GM12874 (cell line): ENCODE measurements around the gene SLC29A4.

ENCODE experiments used
- TF ChIP-seq, protein P1 (sequence below): IDR thresholded peaks from 2 replicates; pipeline ENCODE4 v1.5.1; 2011; ENCODE audit warnings: low read depth, mild to moderate bottlenecking, control low read depth, low read length, moderate library complexity; ENCODE audit not compliant: insufficient read depth

Gene SLC29A4

DNA sequence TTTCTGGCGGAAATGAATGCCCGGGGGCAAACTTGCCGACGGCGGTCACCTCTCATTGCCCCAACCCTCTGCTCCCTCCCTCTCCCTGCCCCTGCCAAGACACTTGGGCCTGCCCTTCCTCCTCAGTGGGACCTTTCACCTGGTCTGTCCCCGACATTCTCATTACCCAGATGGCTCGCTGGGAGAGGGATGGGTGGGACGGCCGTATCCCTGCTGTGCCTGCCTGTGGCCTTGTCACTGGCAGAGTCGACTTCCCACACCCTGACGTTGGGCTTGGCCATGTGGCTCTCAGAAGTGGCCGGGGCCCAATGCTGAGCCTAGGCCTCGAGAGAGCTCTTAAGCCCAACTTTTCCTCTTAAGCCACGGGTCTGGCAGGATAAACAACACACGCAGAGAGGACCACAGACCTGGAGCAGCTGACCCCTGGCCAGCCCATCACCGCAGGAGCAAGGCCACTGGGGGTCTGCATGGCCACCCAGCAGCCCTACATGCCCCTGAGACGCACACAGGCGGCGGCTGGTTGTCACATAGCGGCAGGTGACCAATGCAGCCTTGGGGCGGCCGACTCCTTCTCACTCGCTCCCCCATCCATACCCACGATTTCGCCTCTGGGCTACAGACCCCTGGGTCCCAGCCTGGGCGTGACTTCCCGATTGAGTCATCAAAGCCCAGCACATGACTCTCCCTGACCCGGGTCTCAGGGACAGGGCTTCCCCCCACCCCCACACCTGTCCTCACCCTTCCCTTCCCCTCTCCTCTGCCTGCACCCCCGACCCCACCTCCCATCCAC is 40.1 kb downstream of the SLC29A4 start:
- TF ChIP-seq, protein P1, sequence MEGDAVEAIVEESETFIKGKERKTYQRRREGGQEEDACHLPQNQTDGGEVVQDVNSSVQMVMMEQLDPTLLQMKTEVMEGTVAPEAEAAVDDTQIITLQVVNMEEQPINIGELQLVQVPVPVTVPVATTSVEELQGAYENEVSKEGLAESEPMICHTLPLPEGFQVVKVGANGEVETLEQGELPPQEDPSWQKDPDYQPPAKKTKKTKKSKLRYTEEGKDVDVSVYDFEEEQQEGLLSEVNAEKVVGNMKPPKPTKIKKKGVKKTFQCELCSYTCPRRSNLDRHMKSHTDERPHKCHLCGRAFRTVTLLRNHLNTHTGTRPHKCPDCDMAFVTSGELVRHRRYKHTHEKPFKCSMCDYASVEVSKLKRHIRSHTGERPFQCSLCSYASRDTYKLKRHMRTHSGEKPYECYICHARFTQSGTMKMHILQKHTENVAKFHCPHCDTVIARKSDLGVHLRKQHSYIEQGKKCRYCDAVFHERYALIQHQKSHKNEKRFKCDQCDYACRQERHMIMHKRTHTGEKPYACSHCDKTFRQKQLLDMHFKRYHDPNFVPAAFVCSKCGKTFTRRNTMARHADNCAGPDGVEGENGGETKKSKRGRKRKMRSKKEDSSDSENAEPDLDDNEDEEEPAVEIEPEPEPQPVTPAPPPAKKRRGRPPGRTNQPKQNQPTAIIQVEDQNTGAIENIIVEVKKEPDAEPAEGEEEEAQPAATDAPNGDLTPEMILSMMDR = no peak

DNA sequence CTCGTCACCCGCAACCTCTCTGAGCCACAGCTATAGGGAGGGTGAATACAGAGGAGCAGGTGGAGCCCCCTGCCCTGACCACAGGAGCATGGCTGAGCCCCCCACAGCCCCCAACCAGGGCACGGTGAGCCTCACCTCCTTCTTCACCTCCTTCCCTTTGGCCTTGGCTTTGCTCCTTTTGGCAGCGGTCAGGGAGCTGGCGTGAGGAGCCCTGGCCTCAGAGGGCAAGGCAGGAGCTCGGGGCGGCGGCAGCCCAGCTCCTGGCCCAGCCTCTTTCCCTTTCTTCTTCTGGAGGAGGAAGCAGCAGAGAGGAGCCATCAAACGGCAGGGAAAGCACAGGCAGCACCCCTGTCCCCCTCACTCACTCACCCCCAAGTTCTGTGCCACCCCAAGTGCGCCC is 42.2 kb downstream of the SLC29A4 start:
- TF ChIP-seq, protein P1 = no peak

DNA sequence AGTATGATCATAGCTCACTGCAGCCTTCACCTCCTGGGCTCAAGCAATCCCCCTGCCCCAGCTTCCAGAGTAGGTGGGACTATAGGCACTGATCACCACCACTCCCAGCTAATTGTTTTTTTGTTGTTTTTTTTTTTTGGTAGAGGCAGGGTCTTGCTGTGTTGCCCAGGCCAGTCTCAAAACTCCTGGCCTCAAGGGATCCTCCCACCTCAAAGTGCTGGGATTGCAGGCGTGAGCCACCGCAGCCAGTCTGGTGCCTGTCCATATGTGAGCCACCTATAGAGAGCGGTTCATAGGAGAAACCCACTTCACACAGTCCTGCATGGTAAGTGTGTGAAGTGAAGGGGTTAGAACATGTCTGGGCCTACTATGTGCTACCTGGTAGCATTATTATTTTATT is 47.5 kb downstream of the SLC29A4 start:
- TF ChIP-seq, protein P1 = no peak

DNA sequence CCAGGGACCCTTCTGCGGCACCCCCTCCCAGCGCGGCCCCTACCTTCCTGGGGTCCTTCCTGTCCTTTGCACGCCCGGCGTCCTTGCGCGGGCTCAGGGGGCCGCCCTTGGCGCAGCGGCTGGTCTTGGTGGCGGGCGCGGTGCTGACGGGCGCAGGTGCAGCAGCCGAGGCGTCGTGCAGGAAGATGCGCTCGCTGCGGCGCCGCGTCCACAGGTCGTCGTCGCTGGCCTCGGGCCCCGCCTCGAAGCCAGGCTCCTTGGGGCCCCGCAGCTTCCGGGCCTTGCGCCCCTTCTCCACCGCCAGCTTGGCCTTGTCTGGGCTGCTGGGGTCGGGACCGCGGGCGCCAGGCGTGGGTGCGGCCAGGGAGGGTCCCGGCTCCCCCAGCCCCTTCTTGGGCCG is 49.8 kb downstream of the SLC29A4 start:
- TF ChIP-seq, protein P1 = no peak

DNA sequence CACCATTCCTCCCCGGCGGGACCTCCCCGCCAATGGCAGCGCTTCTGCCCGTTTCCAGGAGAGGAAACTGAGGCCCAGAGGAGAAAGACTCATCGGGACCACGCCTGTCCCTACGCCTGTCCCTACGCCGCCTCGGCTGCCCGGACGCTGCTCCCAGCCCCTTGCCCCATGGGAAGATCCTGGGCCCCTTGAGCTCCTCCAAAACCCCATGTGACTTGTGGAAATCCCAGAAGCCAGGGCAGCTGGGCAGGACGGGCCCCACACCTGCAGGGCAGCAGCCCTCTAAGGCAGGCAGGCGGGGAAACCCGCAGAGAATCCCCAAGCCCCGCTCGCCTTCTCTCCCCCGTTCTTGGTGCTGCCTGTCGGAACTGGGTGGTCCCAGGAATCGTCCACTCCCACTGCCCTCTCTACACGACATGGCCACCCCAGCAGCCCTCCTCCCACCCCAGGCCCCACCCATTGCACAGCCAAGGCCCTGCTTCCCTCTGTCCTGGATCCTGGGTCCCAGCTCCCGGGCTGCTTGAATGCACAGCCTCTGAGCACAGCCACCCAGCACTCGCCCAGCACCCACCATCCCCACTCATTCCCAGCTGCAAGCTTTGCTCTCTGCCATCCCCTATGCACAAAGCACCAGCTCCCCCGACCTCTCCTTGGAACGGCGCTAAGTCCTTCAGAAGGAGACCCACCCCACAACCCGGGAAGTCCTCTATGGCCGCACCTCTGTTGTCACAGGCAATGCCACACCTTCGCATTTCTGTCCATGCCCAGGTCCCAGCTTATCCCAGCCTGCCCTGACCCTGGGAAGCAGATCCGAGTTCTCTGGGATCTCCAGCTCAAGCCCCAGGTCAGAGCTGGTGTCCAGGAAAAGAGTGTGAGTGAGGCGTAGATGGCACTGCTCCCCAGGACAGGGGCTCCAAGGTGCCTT is 50.6 kb downstream of the SLC29A4 start:
- TF ChIP-seq, protein P1 = no peak

DNA sequence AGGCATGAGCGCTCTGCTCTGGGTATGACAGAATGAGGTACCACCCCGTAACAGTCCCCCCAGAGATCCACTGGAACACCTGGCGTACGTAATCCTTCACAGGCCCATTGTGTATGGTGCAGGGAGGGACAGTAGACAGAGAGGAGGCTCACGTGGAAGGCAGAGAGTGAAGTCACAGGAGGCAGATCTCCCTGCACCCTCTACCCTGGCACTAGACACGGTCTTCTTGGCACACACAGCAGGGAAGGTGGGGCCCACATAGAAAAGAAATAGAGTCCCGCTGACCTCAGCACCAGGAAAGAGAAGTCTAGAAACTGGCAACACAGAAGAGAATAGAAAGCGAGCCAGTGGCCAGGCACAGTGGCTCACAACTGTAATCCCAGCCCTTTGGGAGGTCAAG is 51.9 kb downstream of the SLC29A4 start:
- TF ChIP-seq, protein P1 = no peak

DNA sequence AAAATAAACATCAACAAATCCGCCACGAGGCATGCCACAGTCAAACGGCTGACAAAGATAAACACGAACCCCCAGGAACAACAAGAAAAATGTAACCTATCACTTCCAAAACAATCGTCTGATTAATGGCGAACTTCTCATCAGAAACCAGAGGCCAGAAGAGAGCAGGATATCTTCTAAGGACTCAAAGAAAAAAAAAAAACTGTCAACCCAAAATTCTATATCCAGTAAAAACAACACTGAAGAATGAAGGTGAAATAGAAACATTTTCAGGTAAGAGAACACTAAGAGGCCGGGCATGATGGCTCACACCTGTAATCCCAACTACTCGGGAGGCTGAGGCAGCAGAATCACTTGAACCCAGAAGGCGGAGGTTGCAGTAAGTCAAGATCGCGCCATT is 54.3 kb downstream of the SLC29A4 start:
- TF ChIP-seq, protein P1 = no peak
